Stimulated activated CD8-positive, alpha-beta memory T cell treated with anti-CD3 and anti-CD28 coated beads, Interleukin-15, amount 100 ng/mL, for 48 hours (primary cell): Measurements from ENCODE around the gene CNTNAP2.

Experiments used
- DNase-seq, 2 donors: peaks; one replicate each; pipeline ENCODE4 v3.0.0-alpha.2; 2020; ENCODE audit warnings: low read depth in 2 of 2

The CNTNAP2 gene

GRCh38 chr7:146290746-146291145 is 174.1 kb downstream of the CNTNAP2 start:
- no peak for DNase-seq

GRCh38 chr7:146291900-146292299 is 175.3 kb downstream of the CNTNAP2 start:
- no peak for DNase-seq

- DNase-seq: no peak
Measured at GRCh38 chr7:146296028-146296427, 179.4 kb downstream of the CNTNAP2 start.

- DNase-seq: no peak
Measured at GRCh38 chr7:146314962-146315361, 198.4 kb downstream of the CNTNAP2 start.

GRCh38 chr7:146319629-146320028 is 203.0 kb downstream of the CNTNAP2 start:
- DNase-seq: no peak

- DNase-seq: no peak
Measured at GRCh38 chr7:146321301-146321700, 204.7 kb downstream of the CNTNAP2 start.

- DNase-seq: no peak
Measured at GRCh38 chr7:146331369-146331768, 214.8 kb downstream of the CNTNAP2 start.

- no peak for DNase-seq
Measured at GRCh38 chr7:146345251-146345650, 228.7 kb downstream of the CNTNAP2 start.

GRCh38 chr7:146346096-146346495 is 229.5 kb downstream of the CNTNAP2 start:
- DNase-seq: no peak

GRCh38 chr7:146355216-146355615 is 238.6 kb downstream of the CNTNAP2 start:
- no peak for DNase-seq

GRCh38 chr7:146359176-146359575 is 242.6 kb downstream of the CNTNAP2 start:
- no peak for DNase-seq

GRCh38 chr7:146366938-146367337 is 250.3 kb downstream of the CNTNAP2 start:
- DNase-seq: no peak

- DNase-seq: no peak
Measured at GRCh38 chr7:146370171-146370570, 253.6 kb downstream of the CNTNAP2 start.

GRCh38 chr7:146375170-146375569 is 258.6 kb downstream of the CNTNAP2 start:
- DNase-seq: no peak

- DNase-seq: no peak
Measured at GRCh38 chr7:146378196-146378595, 261.6 kb downstream of the CNTNAP2 start.

- DNase-seq: no peak
Measured at GRCh38 chr7:146387140-146387539, 270.5 kb downstream of the CNTNAP2 start.

- DNase-seq: no peak
Measured at GRCh38 chr7:146388928-146389327, 272.3 kb downstream of the CNTNAP2 start.

GRCh38 chr7:146393346-146393745 is 276.7 kb downstream of the CNTNAP2 start:
- DNase-seq: no peak

GRCh38 chr7:146397141-146397540 is 280.5 kb downstream of the CNTNAP2 start:
- no peak for DNase-seq

GRCh38 chr7:146401939-146402338 is 285.3 kb downstream of the CNTNAP2 start:
- no peak for DNase-seq

- DNase-seq: no peak
Measured at GRCh38 chr7:146405737-146406136, 289.1 kb downstream of the CNTNAP2 start.

GRCh38 chr7:146411975-146412374 is 295.4 kb downstream of the CNTNAP2 start:
- no peak for DNase-seq

GRCh38 chr7:146412781-146413180 is 296.2 kb downstream of the CNTNAP2 start:
- no peak for DNase-seq

GRCh38 chr7:146414373-146414772 is 297.8 kb downstream of the CNTNAP2 start:
- DNase-seq: no peak

GRCh38 chr7:146414937-146415336 is 298.3 kb downstream of the CNTNAP2 start:
- no peak for DNase-seq
